VCaP (cell line): ENCODE data around the gene WNT9A.

ENCODE experiments used
- H3K27ac ChIP-seq: fragments of 450-650 bp; 2 replicates; pipeline ENCODE4 v1.5.1; 2017
- CTCF ChIP-seq: fragments of 450-650 bp; conservative IDR thresholded peaks from 2 replicates; pipeline ENCODE4 v1.5.1; 2017; ENCODE audit warnings: mild to moderate bottlenecking, moderate library complexity

The WNT9A gene

GRCh38 chr1:227901906-227902640 is 45.7 kb downstream of the WNT9A start:
- no peak overlapping the region for H3K27ac ChIP-seq
- no peak for TF ChIP-seq CTCF

- TF ChIP-seq CTCF = no peak
These were observed 46.4 kb downstream of the WNT9A start for GRCh38 chr1:227901239-227901905.

GRCh38 chr1:227900571-227901051 is 47.1 kb downstream of the WNT9A start:
- no peak overlapping the region for H3K27ac ChIP-seq
- TF ChIP-seq CTCF = no peak

More at GRCh38 chr1:227901239-227901905, 46.4 kb downstream of the WNT9A start:
- no peak overlapping the region for H3K27ac ChIP-seq

- H3K27ac ChIP-seq = no peak overlapping the region
- TF ChIP-seq CTCF = no peak
These were observed 47.8 kb downstream of the WNT9A start for GRCh38 chr1:227899820-227900449.

- TF ChIP-seq CTCF = no peak
These were observed 48.5 kb downstream of the WNT9A start for GRCh38 chr1:227899141-227899819.

GRCh38 chr1:227898502-227899140 is 49.1 kb downstream of the WNT9A start:
- TF ChIP-seq CTCF = no peak
- H3K27ac ChIP-seq = no peak overlapping the region

More at GRCh38 chr1:227899141-227899819, 48.5 kb downstream of the WNT9A start:
- H3K27ac ChIP-seq = no peak overlapping the region
